Stimulated activated naive CD8-positive, alpha-beta T cell treated with anti-CD3 and anti-CD28 coated beads, Interleukin-15, amount 100 ng/mL, for 72 hours (primary cell): Measurements from ENCODE around the gene SLC25A33.
"Not testable (repeated sequence)": the region's sequence is repeated elsewhere in the genome, so short reads cannot be mapped to it uniquely, and the experiment has no call there.

Experiments used
- ATAC-seq: fragments of 150-1000 bp; cut with Tn5 transposase; 2 replicates; pipeline ENCODE4 v1.10.0; 2021; ENCODE audit warnings: mild to moderate bottlenecking, moderate library complexity
- DNase-seq, 2 donors: peaks; one replicate each; pipeline ENCODE4 v3.0.0; 2021 to 2022
- H3K27ac Mint-ChIP-seq, 2 donors: one replicate each; pipeline ENCODE4 v1.8.0; 2022; ENCODE audit warnings: mild to moderate bottlenecking in 2 of 2, mixed read lengths in 2 of 2, moderate library complexity in 2 of 2
- H3K27me3 Mint-ChIP-seq: one replicate; pipeline ENCODE4 v1.8.0; 2022; ENCODE audit warnings: mixed read lengths
- H3K4me1 Mint-ChIP-seq: one replicate; pipeline ENCODE4 v1.8.0; 2022; ENCODE audit warnings: mild to moderate bottlenecking, mixed read lengths
- H3K4me3 Mint-ChIP-seq, 2 donors: one replicate each; pipeline ENCODE4 v1.8.0; 2022; ENCODE audit warnings: mild to moderate bottlenecking in 2 of 2, mixed read lengths in 2 of 2, moderate library complexity in 1 of 2
- H3K9me3 Mint-ChIP-seq, 2 donors: one replicate each; pipeline ENCODE4 v1.8.0; 2022; ENCODE audit warnings: mixed read lengths in 2 of 2

Gene SLC25A33

GRCh38 chr1:9612871-9613624, 73.8 kb downstream of the SLC25A33 start:
- Mint-ChIP-seq H3K27ac (no peak overlapping the region), H3K4me3 (no peak overlapping the region), H3K9me3 (no peaks in the 10 kb centered on the region), H3K4me1 (peaks cover 8% of the 10 kb centered on the region), H3K27me3 (no peaks in the 10 kb centered on the region)
- no peak for DNase-seq
- ATAC-seq = no peak

DNA sequence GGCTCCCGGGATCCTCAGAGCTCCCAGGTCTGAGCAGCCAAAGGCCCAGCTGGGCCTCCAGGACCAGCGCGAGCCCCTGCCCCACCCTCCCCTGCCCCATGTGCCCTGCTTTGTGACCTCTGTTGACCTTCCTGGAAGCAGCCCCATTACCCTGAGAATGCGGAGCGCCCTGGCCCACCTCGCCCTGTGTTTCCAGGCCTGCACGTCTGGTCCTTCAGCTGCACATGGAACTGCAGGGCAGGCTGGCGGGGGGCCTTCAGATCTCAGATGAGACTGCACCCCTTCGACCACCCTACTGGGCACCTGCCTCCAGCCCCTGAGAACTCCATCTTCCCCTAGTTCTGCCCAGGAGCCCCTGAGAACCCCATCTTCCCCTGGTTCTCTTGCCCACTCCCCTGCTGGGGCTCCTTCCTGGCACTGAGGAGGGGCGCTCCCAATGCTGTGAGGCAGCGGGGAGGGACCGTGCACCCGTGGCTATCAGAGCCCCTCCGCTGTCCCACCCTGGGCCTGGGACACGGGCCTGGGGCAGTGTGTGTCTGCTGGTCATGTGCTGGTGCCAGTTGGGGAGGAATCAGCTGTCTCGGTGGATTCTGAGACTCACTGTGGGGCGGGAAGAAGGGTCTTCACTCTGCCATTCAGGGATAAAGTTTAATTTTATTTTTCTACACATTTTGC, 74.5 kb downstream of the SLC25A33 start:
- no peak for ATAC-seq
- H3K4me3 Mint-ChIP-seq = no peak overlapping the region
- no peak for DNase-seq
- no peaks in the 10 kb centered on the region for H3K9me3 Mint-ChIP-seq
- H3K4me1 Mint-ChIP-seq = peaks cover 8% of the 10 kb centered on the region
- peaks cover 3% of the 10 kb centered on the region for H3K27me3 Mint-ChIP-seq
- peak overlapping the region; percentile 26 to 89 for H3K27ac Mint-ChIP-seq

DNA sequence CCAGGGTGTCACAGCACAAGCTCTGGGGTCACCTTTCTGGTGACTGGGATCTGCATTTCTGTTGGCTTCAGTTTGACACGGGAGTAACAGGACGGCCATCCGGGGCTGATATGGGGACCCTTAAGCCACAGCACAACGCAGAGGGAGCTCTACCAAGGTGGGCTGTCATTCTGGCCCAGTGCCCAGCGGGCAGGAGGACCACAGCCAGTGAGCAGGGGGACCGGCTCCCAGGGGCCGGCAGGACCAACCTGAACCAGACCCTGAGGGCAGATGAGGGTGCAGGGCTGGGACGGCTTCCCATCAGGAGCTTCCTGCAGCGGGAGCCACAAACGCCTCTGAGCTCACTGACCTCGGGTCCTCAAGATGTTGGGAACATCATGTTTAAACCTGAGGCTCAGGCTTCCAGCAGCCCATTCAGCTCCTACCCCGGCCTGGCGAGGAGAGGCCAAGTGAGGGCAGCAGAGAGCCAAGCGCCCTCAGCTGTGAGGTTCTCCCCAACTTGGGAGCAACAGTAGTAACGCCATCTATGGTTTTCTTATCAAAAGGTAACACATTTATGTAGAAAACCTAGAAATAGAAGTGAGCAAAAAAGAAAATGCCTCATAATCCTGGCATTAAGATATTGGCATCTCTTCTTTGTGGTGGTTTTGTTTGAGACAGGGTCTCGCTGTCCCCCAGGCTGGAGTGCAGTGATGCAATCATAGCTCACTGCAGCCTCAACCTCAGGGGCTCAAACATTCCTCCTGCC, 76.2 kb downstream of the SLC25A33 start:
- Mint-ChIP-seq H3K27me3 (peaks cover 11% of the 10 kb centered on the region), H3K27ac (peak overlapping the region in 1 of 2 donors; percentile 59), H3K9me3 (no peaks in the 10 kb centered on the region), H3K4me3 (no peak overlapping the region), H3K4me1 (peaks cover 8% of the 10 kb centered on the region)
- ATAC-seq (peak; percentile 82), DNase-seq (peak; percentile 50 to 58)

DNA sequence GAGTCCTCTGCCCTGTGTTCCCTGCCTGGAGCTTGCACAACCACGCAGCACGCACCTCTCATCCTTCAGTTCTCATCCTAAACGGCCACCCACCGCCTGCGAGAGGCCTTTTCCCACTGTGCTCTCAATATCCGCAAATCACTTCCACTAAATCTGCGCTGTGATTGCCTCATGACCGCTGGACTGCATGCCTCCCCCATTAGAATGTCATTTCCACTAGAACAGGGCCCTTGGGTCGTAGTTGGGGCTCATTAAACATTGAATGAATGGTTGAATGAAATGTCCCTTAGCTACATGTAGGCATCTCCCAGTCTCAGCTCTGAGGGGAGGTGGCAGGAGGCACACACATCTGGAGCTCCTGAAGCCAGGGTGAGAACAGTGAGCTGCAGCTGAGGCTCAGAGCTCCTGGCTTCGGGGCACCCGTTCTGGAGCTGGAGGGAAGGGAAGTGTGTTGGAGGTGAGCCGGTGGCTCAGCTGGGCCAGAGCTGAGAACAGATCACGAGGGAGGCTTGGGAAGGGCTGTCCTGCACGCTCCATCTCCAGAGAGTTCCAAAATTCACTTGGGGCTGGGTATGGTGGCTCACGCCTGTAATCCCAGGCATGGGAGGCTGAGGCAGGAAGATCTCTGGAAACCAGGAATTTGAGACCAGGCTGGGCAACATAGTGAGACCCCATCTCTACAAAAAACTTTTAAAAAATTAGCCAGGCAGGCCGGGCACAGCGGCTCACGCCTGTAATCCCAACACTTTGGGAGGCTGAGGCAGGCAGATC, 79.8 kb downstream of the SLC25A33 start:
- DNase-seq (no peak), ATAC-seq (no peak)
- H3K27me3 Mint-ChIP-seq = peaks cover 11% of the 10 kb centered on the region
- H3K4me3 Mint-ChIP-seq = no peak overlapping the region
- H3K27ac Mint-ChIP-seq = peak overlapping the region in 1 of 2 donors; percentile 3
- no peaks in the 10 kb centered on the region for H3K9me3 Mint-ChIP-seq
- peaks cover 8% of the 10 kb centered on the region for H3K4me1 Mint-ChIP-seq

DNA sequence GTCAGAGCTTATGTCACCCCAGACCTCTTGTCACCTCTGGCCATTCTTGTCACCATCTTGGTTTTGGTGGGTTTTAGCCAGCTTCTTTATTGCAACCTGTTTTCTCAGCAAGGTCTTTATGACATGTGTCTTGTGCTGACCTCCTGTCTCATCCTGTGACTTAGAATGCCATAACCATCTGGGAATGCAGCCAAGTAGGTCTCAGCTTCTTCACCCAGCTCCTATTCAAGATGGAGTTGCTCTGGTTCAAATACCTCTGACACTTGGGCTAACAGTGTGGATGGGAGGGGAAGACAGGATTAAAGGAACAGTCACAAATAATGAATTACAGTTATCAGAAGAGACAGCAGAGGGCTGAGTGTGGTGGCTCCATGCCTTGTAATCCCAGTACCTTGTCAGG, 81.8 kb downstream of the SLC25A33 start:
- Mint-ChIP-seq H3K27me3 (peaks cover 11% of the 10 kb centered on the region), H3K4me1 (peaks cover 7% of the 10 kb centered on the region), H3K27ac (no peak overlapping the region), H3K4me3 (no peak overlapping the region), H3K9me3 (no peaks in the 10 kb centered on the region)
- ATAC-seq (no peak), DNase-seq (no peak)

GRCh38 chr1:9624081-9624480, 84.8 kb downstream of the SLC25A33 start:
- H3K27ac Mint-ChIP-seq = no peak overlapping the region
- no peak overlapping the region for H3K4me3 Mint-ChIP-seq
- H3K4me1 Mint-ChIP-seq = peaks cover 28% of the 10 kb centered on the region
- DNase-seq = no peak
- ATAC-seq = no peak
- H3K9me3 Mint-ChIP-seq = no peaks in the 10 kb centered on the region
- peaks cover 5% of the 10 kb centered on the region for H3K27me3 Mint-ChIP-seq

DNA sequence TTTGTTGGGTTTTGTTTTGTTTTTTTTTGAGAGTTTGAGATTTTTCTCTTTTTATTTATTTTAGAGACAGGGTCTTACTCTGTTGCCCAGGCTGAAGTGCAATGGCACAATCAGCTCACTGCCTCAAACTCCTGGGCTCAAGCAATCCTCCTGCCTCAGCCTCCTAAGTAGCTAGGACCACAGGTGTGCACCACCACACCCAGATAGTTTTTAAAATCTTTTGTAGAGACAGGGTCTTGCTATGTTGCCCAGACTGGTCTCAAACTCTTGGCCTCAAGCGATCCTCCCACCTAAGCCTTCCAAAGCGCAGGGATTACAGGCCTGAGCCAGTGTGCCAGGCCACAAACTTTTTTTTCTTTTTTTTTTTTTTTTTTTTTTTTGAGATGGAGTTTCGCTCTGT, 85.8 kb downstream of the SLC25A33 start:
- not testable (repeated sequence) for H3K4me3 Mint-ChIP-seq, H3K27ac Mint-ChIP-seq, H3K27me3 Mint-ChIP-seq, ATAC-seq, H3K9me3 Mint-ChIP-seq, DNase-seq
- peaks cover 28% of the 10 kb centered on the region for H3K4me1 Mint-ChIP-seq

DNA sequence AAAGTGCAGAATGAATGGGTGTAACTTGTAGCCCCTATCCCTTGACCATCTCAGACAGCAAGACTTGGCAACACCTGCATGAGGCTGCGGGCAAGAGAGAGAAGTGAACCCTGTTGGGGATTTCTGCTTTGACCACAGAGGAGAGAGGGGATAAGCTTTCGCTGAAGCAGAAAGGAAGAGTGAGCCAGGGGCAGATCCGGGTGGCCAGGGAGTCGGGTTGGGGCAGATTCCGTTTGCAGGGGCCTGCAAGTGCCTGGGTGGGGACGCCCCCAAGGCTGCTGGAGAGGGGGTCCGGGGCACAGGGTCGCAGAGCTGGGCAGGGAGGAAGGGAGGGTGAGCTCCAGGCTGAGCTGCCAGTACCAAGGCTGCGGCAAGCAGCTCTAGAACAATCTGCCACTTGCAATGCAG, 86.9 kb downstream of the SLC25A33 start:
- Mint-ChIP-seq H3K9me3 (no peaks in the 10 kb centered on the region), H3K27me3 (no peaks in the 10 kb centered on the region), H3K4me1 (peaks cover 28% of the 10 kb centered on the region), H3K27ac (peak overlapping the region; percentile 37 to 58), H3K4me3 (peak overlapping the region; percentile 88 to 100)
- DNase-seq (peak; percentile 44 to 46), ATAC-seq (no peak)

GRCh38 chr1:9628541-9629444, 89.5 kb downstream of the SLC25A33 start:
- H3K4me3 Mint-ChIP-seq = peak overlapping the region; percentile 88 to 100
- H3K4me1 Mint-ChIP-seq = peaks cover 48% of the 10 kb centered on the region
- DNase-seq = peak; percentile 87 to 92
- H3K27me3 Mint-ChIP-seq = no peaks in the 10 kb centered on the region
- peak overlapping the region; percentile 96 to 98 for H3K27ac Mint-ChIP-seq
- ATAC-seq = peak; percentile 72
- no peaks in the 10 kb centered on the region for H3K9me3 Mint-ChIP-seq

DNA sequence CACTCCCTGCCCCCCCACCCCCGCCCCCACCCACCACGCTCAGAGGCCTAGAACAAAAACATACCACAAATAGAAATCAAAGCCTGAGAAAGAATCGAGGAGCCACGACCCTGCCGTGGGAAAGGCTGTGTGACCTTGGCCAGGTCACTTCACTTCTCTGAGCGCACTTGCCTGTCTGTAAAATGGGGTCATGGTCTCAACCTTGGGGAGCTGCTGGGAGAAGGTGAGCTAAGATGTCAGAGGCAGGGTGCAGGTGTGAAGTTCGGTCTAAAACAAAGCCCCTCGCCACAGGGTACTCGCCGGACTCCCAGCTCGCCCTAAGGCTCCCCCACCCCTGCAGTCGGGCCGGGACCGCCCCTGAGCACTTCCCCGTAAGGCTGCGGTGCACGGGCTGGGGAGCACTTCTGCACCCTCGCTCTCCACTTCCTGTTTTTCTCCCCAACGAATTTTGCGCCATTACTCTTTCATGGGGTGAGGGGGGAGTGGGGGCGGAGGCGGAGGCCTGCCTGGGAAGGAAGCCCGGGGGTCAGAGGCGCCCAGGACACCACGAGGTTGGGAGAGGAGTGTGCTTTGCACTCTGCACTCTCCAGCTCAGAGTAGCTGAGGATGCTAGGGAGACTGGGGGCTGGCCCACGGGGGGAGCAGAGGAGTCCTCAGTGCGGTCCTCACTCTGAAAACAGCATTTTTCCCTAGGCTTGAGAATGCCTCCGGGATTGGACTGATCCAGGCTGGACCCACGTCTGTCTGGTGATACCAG, 90.4 kb downstream of the SLC25A33 start:
- ATAC-seq (peak; percentile 70), DNase-seq (peak; percentile 86 to 91)
- H3K9me3 Mint-ChIP-seq = no peaks in the 10 kb centered on the region
- H3K4me1 Mint-ChIP-seq = peaks cover 56% of the 10 kb centered on the region
- no peaks in the 10 kb centered on the region for H3K27me3 Mint-ChIP-seq
- H3K4me3 Mint-ChIP-seq = peak overlapping the region; percentile 88 to 100
- H3K27ac Mint-ChIP-seq = peak overlapping the region; percentile 79 to 98

GRCh38 chr1:9630331-9631111, 91.3 kb downstream of the SLC25A33 start:
- peak overlapping the region; percentile 79 to 98 for H3K27ac Mint-ChIP-seq
- DNase-seq (peak; percentile 37 to 43), ATAC-seq (no peak)
- peak overlapping the region; percentile 88 to 100 for H3K4me3 Mint-ChIP-seq
- H3K9me3 Mint-ChIP-seq = peaks cover 0 to 6% of the 10 kb centered on the region in 2 donors
- H3K4me1 Mint-ChIP-seq = peaks cover 63% of the 10 kb centered on the region
- H3K27me3 Mint-ChIP-seq = no peaks in the 10 kb centered on the region

DNA sequence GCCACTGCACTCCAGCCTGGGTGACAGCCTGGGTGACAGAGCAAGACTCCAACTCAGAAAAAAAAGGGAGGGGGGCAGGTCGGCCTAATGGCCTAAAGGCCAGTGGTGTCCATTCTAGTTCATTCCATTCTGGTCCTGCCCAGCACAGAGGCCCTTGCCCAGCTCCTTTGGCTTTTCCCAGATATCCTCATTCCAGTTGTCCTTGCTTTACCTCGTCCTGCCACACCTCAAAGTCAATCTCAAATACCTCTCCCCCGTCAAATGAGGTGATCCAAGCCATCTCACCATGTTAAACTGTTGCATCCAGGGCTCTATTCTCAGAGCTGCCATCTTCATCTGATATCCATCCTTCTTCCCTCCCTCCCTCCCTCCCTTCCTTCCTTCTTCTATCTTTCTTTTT, 92.3 kb downstream of the SLC25A33 start:
- H3K4me1 Mint-ChIP-seq = peaks cover 63% of the 10 kb centered on the region
- no peaks in the 10 kb centered on the region for H3K27me3 Mint-ChIP-seq
- peak overlapping the region; percentile 88 to 100 for H3K4me3 Mint-ChIP-seq
- H3K9me3 Mint-ChIP-seq = peaks cover 0 to 7% of the 10 kb centered on the region in 2 donors
- DNase-seq (peak in 1 of 2 donors; percentile 25), ATAC-seq (no peak)
- H3K27ac Mint-ChIP-seq = peak overlapping the region; percentile 79 to 98

GRCh38 chr1:9633493-9633892, 94.2 kb downstream of the SLC25A33 start:
- peaks cover 0 to 7% of the 10 kb centered on the region in 2 donors for H3K9me3 Mint-ChIP-seq
- H3K4me1 Mint-ChIP-seq = peaks cover 68% of the 10 kb centered on the region
- no peaks in the 10 kb centered on the region for H3K27me3 Mint-ChIP-seq
- H3K4me3 Mint-ChIP-seq = peak overlapping the region; percentile 88 to 100
- no peak for DNase-seq
- peak overlapping the region in 1 of 2 donors; percentile 52 for H3K27ac Mint-ChIP-seq
- no peak for ATAC-seq
